ENCODE data around the gene SEZ6L2.
"Not testable (repeated sequence)": the region's sequence is repeated elsewhere in the genome, so short reads cannot be mapped to it uniquely, and the experiment has no call there.

SEZ6L2 gene

GRCh38 chr16:29877266-29877961 is 21.9 kb downstream of the SEZ6L2 start:
- Histone ChIP-seq H3K9me3 (ENCODE audit: control insufficient read depth in 1 of 2, low read length in 2 of 2) (peaks cover 0 to 3% of the 10 kb centered on the region in 2 donors), H3K4me3 (ENCODE audit: low read depth in 1 of 2, low read length in 2 of 2) (peak overlapping the region in 1 of 2 donors; percentile 48), H3K36me3 (ENCODE audit: control insufficient read depth in 1 of 2, insufficient read depth in 2 of 2, low read length in 2 of 2) (no peaks in the 10 kb centered on the region), H3K4me1 (ENCODE audit: control insufficient read depth in 1 of 2, insufficient read depth in 2 of 2, low read length in 2 of 2) (peaks cover 0 to 5% of the 10 kb centered on the region in 2 donors), H3K27ac (ENCODE audit: low read length) (no peak overlapping the region), H3K27me3 (ENCODE audit: low read depth, low read length) (peaks cover 25% of the 10 kb centered on the region)

GRCh38 chr16:29876594-29877249 is 22.6 kb downstream of the SEZ6L2 start:
- Histone ChIP-seq H3K36me3 (ENCODE audit: control insufficient read depth in 1 of 2, insufficient read depth in 2 of 2, low read length in 2 of 2) (no peaks in the 10 kb centered on the region), H3K4me1 (ENCODE audit: control insufficient read depth in 1 of 2, insufficient read depth in 2 of 2, low read length in 2 of 2) (peaks cover 0 to 5% of the 10 kb centered on the region in 2 donors), H3K9me3 (ENCODE audit: control insufficient read depth in 1 of 2, low read length in 2 of 2) (peaks cover 0 to 3% of the 10 kb centered on the region in 2 donors), H3K27me3 (ENCODE audit: low read depth, low read length) (peaks cover 25% of the 10 kb centered on the region), H3K27ac (ENCODE audit: low read length) (no peak overlapping the region), H3K4me3 (ENCODE audit: low read depth in 1 of 2, low read length in 2 of 2) (peak overlapping the region in 1 of 2 donors; percentile 48)

GRCh38 chr16:29876217-29876593 is 23.1 kb downstream of the SEZ6L2 start:
- Histone ChIP-seq H3K4me3 (ENCODE audit: low read depth in 1 of 2, low read length in 2 of 2) (peak overlapping the region in 1 of 2 donors; percentile 48), H3K27me3 (ENCODE audit: low read depth, low read length) (peaks cover 25% of the 10 kb centered on the region), H3K27ac (ENCODE audit: low read length) (no peak overlapping the region), H3K4me1 (ENCODE audit: control insufficient read depth in 1 of 2, insufficient read depth in 2 of 2, low read length in 2 of 2) (peaks cover 0 to 5% of the 10 kb centered on the region in 2 donors), H3K9me3 (ENCODE audit: control insufficient read depth in 1 of 2, low read length in 2 of 2) (peaks cover 0 to 3% of the 10 kb centered on the region in 2 donors), H3K36me3 (ENCODE audit: control insufficient read depth in 1 of 2, insufficient read depth in 2 of 2, low read length in 2 of 2) (no peaks in the 10 kb centered on the region)

GRCh38 chr16:29875206-29875605 is 24.1 kb downstream of the SEZ6L2 start:
- Histone ChIP-seq H3K4me1 (ENCODE audit: control insufficient read depth in 1 of 2, insufficient read depth in 2 of 2, low read length in 2 of 2) (peaks cover 0 to 5% of the 10 kb centered on the region in 2 donors), H3K4me3 (ENCODE audit: low read depth in 1 of 2, low read length in 2 of 2) (no peak overlapping the region), H3K27me3 (ENCODE audit: low read depth, low read length) (peaks cover 25% of the 10 kb centered on the region), H3K36me3 (ENCODE audit: control insufficient read depth in 1 of 2, insufficient read depth in 2 of 2, low read length in 2 of 2) (no peaks in the 10 kb centered on the region), H3K27ac (ENCODE audit: low read length) (no peak overlapping the region), H3K9me3 (ENCODE audit: control insufficient read depth in 1 of 2, low read length in 2 of 2) (peaks cover 0 to 3% of the 10 kb centered on the region in 2 donors)

- H3K36me3 ChIP-seq (ENCODE audit: control insufficient read depth in 1 of 2, insufficient read depth in 2 of 2, low read length in 2 of 2), result no peaks in the 10 kb centered on the region
- peaks cover 25% of the 10 kb centered on the region for H3K27me3 ChIP-seq (ENCODE audit: low read depth, low read length)
- peaks cover 0 to 3% of the 10 kb centered on the region in 2 donors for H3K9me3 ChIP-seq (ENCODE audit: control insufficient read depth in 1 of 2, low read length in 2 of 2)
- no peak overlapping the region for H3K4me3 ChIP-seq (ENCODE audit: low read depth in 1 of 2, low read length in 2 of 2)
- peaks cover 0 to 5% of the 10 kb centered on the region in 2 donors for H3K4me1 ChIP-seq (ENCODE audit: control insufficient read depth in 1 of 2, insufficient read depth in 2 of 2, low read length in 2 of 2)
- no peak overlapping the region for H3K27ac ChIP-seq (ENCODE audit: low read length)
These were observed 26.0 kb downstream of the SEZ6L2 start for GRCh38 chr16:29873319-29873718.

DNA sequence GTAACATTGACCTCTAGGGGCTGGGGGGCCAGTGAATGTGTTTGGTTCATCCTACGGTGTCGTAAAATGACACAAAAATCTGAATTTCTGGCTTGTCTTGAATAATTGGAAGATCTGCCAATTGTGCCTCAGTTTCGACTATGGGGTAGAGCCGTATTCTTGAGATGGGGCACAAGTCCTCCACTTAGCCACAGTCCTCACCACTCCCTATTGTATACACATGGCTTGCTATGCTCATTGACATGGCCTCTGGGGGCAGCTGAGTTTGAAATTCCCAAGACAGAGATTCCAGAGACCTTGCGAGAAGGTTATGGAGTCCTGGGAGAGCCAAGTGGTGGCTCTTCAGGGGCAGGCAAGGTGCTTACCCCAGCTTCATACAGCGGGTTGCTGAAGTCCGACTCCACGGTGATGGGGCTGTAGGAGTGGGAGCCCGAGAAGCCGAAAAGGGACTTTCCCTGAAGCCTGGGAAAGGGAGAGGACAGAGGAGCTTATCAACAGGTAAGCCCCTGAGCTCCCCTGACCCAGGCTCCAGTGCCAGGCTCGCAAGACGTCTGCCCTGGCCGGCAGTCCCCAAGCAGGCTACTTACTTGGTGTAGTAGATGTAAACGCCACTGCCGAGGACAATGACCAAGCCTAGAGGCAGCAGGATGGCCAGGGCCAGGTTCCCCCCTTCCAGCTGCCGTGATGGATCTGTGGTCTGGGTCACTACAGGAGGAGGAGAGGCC is 27.4 kb downstream of the SEZ6L2 start:
- Histone ChIP-seq H3K4me1 (ENCODE audit: control insufficient read depth in 1 of 2, insufficient read depth in 2 of 2, low read length in 2 of 2) (peaks cover 0 to 5% of the 10 kb centered on the region in 2 donors), H3K27ac (ENCODE audit: low read length) (no peak overlapping the region), H3K27me3 (ENCODE audit: low read depth, low read length) (peaks cover 15% of the 10 kb centered on the region), H3K4me3 (ENCODE audit: low read depth in 1 of 2, low read length in 2 of 2) (no peak overlapping the region), H3K36me3 (ENCODE audit: control insufficient read depth in 1 of 2, insufficient read depth in 2 of 2, low read length in 2 of 2) (no peaks in the 10 kb centered on the region), H3K9me3 (ENCODE audit: control insufficient read depth in 1 of 2, low read length in 2 of 2) (peaks cover 0 to 3% of the 10 kb centered on the region in 2 donors)

DNA sequence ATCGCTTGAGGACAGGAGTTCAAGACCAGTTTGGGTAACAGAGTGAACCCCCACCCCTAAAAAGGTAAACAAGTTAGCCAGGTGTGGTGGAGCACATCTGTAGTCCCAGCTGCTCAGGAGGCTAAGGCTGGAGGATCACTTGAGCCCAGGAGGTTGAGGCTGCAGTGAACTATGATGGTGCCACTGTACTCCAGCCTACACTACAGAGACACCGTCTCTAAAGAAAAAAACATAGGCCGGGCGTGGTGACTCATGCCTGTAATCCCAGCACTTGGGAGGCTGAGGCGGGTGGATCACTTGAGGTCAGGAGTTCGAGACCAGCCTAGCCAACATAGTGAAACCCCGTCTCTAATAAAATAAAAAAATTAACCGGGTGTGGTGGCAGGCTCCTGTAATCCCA is 30.3 kb downstream of the SEZ6L2 start:
- H3K9me3 ChIP-seq (ENCODE audit: control insufficient read depth in 1 of 2, low read length in 2 of 2); H3K27ac ChIP-seq (ENCODE audit: low read length); H3K4me3 ChIP-seq (ENCODE audit: low read depth in 1 of 2, low read length in 2 of 2); H3K4me1 ChIP-seq (ENCODE audit: control insufficient read depth in 1 of 2, insufficient read depth in 2 of 2, low read length in 2 of 2); H3K27me3 ChIP-seq (ENCODE audit: low read depth, low read length); H3K36me3 ChIP-seq (ENCODE audit: control insufficient read depth in 1 of 2, insufficient read depth in 2 of 2, low read length in 2 of 2): not testable (repeated sequence)

- no peak overlapping the region for H3K4me3 ChIP-seq (ENCODE audit: low read depth in 1 of 2, low read length in 2 of 2)
- no peak overlapping the region for H3K27ac ChIP-seq (ENCODE audit: low read length)
- H3K27me3 ChIP-seq (ENCODE audit: low read depth, low read length), result no peaks in the 10 kb centered on the region
- H3K36me3 ChIP-seq (ENCODE audit: control insufficient read depth in 1 of 2, insufficient read depth in 2 of 2, low read length in 2 of 2), result no peaks in the 10 kb centered on the region
- no peaks in the 10 kb centered on the region for H3K9me3 ChIP-seq (ENCODE audit: control insufficient read depth in 1 of 2, low read length in 2 of 2)
- H3K4me1 ChIP-seq (ENCODE audit: control insufficient read depth in 1 of 2, insufficient read depth in 2 of 2, low read length in 2 of 2), result peaks cover 0 to 4% of the 10 kb centered on the region in 2 donors
These were observed 30.8 kb downstream of the SEZ6L2 start for GRCh38 chr16:29868396-29869009.

GRCh38 chr16:29864205-29864604 is 35.1 kb downstream of the SEZ6L2 start:
- no peaks in the 10 kb centered on the region for H3K27me3 ChIP-seq (ENCODE audit: low read depth, low read length)
- no peaks in the 10 kb centered on the region for H3K9me3 ChIP-seq (ENCODE audit: control insufficient read depth in 1 of 2, low read length in 2 of 2)
- peaks cover 5 to 23% of the 10 kb centered on the region in 2 donors for H3K4me1 ChIP-seq (ENCODE audit: control insufficient read depth in 1 of 2, insufficient read depth in 2 of 2, low read length in 2 of 2)
- peaks cover 12 to 21% of the 10 kb centered on the region in 2 donors for H3K36me3 ChIP-seq (ENCODE audit: control insufficient read depth in 1 of 2, insufficient read depth in 2 of 2, low read length in 2 of 2)
- H3K27ac ChIP-seq (ENCODE audit: low read length), result no peak overlapping the region
- H3K4me3 ChIP-seq (ENCODE audit: low read depth in 1 of 2, low read length in 2 of 2), result no peak overlapping the region

GRCh38 chr16:29863669-29863984 is 35.7 kb downstream of the SEZ6L2 start:
- peak overlapping the region; percentile 97 for H3K27ac ChIP-seq (ENCODE audit: low read length)
- no peaks in the 10 kb centered on the region for H3K27me3 ChIP-seq (ENCODE audit: low read depth, low read length)
- no peaks in the 10 kb centered on the region for H3K9me3 ChIP-seq (ENCODE audit: control insufficient read depth in 1 of 2, low read length in 2 of 2)
- peaks cover 5 to 23% of the 10 kb centered on the region in 2 donors for H3K4me1 ChIP-seq (ENCODE audit: control insufficient read depth in 1 of 2, insufficient read depth in 2 of 2, low read length in 2 of 2)
- peak overlapping the region in 1 of 2 donors; percentile 97 for H3K4me3 ChIP-seq (ENCODE audit: low read depth in 1 of 2, low read length in 2 of 2)
- H3K36me3 ChIP-seq (ENCODE audit: control insufficient read depth in 1 of 2, insufficient read depth in 2 of 2, low read length in 2 of 2), result peaks cover 16 to 26% of the 10 kb centered on the region in 2 donors
